LoVo (cell line): ENCODE data around the gene NTMT1.

ENCODE experiments used
- DNase-seq: peaks from one replicate; pipeline ENCODE4 v3.0.0-alpha.2; 2016; ENCODE audit warnings: low spot score

The NTMT1 gene

GRCh38 chr9:129678844-129679243 lies 52.9 kb downstream of the NTMT1 start:
- no peak for DNase-seq

GRCh38 chr9:129679537-129679936 lies 53.6 kb downstream of the NTMT1 start:
- DNase-seq = no peak

GRCh38 chr9:129681924-129682323 lies 56.0 kb downstream of the NTMT1 start:
- no peak for DNase-seq

- DNase-seq = no peak
Measured at GRCh38 chr9:129682381-129682780, 56.4 kb downstream of the NTMT1 start.

GRCh38 chr9:129685220-129685932 lies 59.4 kb downstream of the NTMT1 start:
- DNase-seq = peak; percentile 70
